ENCODE results near the gene POP4.

DNA sequence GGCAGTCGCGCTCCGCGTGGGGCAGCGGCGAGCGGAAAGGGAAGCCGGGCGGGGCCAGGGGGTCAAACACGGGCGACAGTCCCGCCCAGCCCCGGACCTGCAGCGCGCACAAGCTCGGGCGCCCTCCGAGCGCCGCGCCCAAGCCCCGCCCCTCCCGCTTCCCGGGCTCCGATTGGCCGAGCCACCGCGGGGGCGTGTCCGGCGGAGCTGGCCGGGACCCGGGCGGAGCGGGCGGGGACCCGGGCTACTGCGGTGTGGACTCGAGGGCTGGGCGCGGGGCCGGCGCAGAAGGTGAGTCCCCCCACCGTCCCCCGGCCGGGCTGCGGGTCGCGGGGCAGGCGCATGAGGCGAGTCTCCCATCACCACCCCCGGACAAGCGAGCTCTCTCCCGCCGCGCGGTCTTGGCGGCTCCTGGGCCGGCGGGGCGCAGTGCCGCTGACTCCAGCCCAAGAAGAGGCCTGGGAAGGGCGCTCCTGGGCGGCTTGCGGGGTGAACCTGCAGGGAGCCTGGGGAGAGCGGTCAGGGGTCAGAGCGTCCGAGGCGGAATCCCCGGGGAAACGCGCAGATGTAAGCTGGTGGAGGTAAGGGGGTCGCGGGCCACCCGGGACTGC is 59.2 kb downstream of the POP4 start, which contains the start of gene PLEKHF1:
- TF ChIP-seq, protein P1, sequence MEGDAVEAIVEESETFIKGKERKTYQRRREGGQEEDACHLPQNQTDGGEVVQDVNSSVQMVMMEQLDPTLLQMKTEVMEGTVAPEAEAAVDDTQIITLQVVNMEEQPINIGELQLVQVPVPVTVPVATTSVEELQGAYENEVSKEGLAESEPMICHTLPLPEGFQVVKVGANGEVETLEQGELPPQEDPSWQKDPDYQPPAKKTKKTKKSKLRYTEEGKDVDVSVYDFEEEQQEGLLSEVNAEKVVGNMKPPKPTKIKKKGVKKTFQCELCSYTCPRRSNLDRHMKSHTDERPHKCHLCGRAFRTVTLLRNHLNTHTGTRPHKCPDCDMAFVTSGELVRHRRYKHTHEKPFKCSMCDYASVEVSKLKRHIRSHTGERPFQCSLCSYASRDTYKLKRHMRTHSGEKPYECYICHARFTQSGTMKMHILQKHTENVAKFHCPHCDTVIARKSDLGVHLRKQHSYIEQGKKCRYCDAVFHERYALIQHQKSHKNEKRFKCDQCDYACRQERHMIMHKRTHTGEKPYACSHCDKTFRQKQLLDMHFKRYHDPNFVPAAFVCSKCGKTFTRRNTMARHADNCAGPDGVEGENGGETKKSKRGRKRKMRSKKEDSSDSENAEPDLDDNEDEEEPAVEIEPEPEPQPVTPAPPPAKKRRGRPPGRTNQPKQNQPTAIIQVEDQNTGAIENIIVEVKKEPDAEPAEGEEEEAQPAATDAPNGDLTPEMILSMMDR (IDR thresholded peaks at IDR 0.05): no peak
- TF ChIP-seq POLR2A (IDR thresholded peaks at IDR 0.05): peak in 1 of 2 donors; percentile 60

Measured in thyroid gland (tissue), 4 donors.